ENCODE data around the gene RBM15B. TPM values are rescaled to one million over a fixed set of nuclear protein-coding genes. Genes with fewer than 3 reads are reported as not detected.

Gene RBM15B
- total and polyA plus RNA-seq, 11 donors: 4.0 to 21.5 (median 15.7) TPM

- H3K4me1 ChIP-seq: peaks cover 0 to 6% (median 4%) of the 10 kb centered on the region in 12 donors
- no peaks in the 10 kb centered on the region for H3K27me3 ChIP-seq
- ATAC-seq (no peak), DNase-seq (no peak)
- no peaks in the 10 kb centered on the region for H3K9me3 ChIP-seq
- TF ChIP-seq CTCF (IDR thresholded peaks at IDR 0.05) (no peak), POLR2A (IDR thresholded peaks at IDR 0.05) (no peak)
- intact Hi-C loops (cut with DNase I): loop anchor here in 3 of 10 donors (10.0 kb wide), 3 partner anchors 404 to 754 kb away; partner anchors contain the start of gene DOCK3 (in 2 of the 3)
- H3K4me3 ChIP-seq: no peak overlapping the region
- WGBS, 4 donors: 88 to 95% (median 91%) methylated on average over 2 of the region's 2 CpGs
- H3K36me3 ChIP-seq: no peaks in the 10 kb centered on the region
- H3K27ac ChIP-seq: no peak overlapping the region
Measured at GRCh38 chr3:51378726-51379125, 12.4 kb upstream of the RBM15B start.

GRCh38 chr3:51379301-51379700 is 11.8 kb upstream of the RBM15B start:
- intact Hi-C loops (cut with DNase I): loop anchor here in 3 of 10 donors (10.0 kb wide), 3 partner anchors 404 to 754 kb away; partner anchors contain the start of gene DOCK3 (in 2 of the 3)
- peaks cover 0 to 11% (median 9%) of the 10 kb centered on the region in 12 donors for H3K4me1 ChIP-seq
- ATAC-seq (no peak), DNase-seq (no peak)
- no peaks in the 10 kb centered on the region for H3K27me3 ChIP-seq
- no peak overlapping the region for H3K4me3 ChIP-seq
- H3K36me3 ChIP-seq: no peaks in the 10 kb centered on the region
- 63 to 72% (median 69%) methylated on average over 8 of the region's 8 CpGs for WGBS, 4 donors
- TF ChIP-seq POLR2A (IDR thresholded peaks at IDR 0.05): no peak
- TF ChIP-seq CTCF (IDR thresholded peaks at IDR 0.05): no peak
- H3K9me3 ChIP-seq: no peaks in the 10 kb centered on the region
- H3K27ac ChIP-seq: no peak overlapping the region

GRCh38 chr3:51379746-51380455 is 11.2 kb upstream of the RBM15B start:
- no peaks in the 10 kb centered on the region for H3K36me3 ChIP-seq
- H3K4me1 ChIP-seq: peaks cover 0 to 11% (median 9%) of the 10 kb centered on the region in 12 donors
- no peak overlapping the region for H3K27ac ChIP-seq
- no peaks in the 10 kb centered on the region for H3K9me3 ChIP-seq
- DNase-seq (no peak), ATAC-seq (no peak)
- intact Hi-C loops (cut with DNase I): loop anchor here in 9 of 10 donors (5.0 to 10.0 kb wide), 9 partner anchors 295 to 1035 kb away; partner anchors contain the start of genes DOCK3 (in 3 of the 9), CYB561D2 (in 1 of the 9), NPRL2 (in 1 of the 9) and RASSF1 (in 1 of the 9)
- 80 to 88% (median 87%) methylated on average over 7 to 8 of the region's 8 CpGs for WGBS, 4 donors
- no peaks in the 10 kb centered on the region for H3K27me3 ChIP-seq
- no peak overlapping the region for H3K4me3 ChIP-seq
- TF ChIP-seq CTCF (IDR thresholded peaks at IDR 0.05): no peak

GRCh38 chr3:51380601-51381332 is 10.3 kb upstream of the RBM15B start:
- no peak for DNase-seq
- H3K27ac ChIP-seq: no peak overlapping the region

More at GRCh38 chr3:51380601-51381332, 10.3 kb upstream of the RBM15B start:
- no peaks in the 10 kb centered on the region for H3K27me3 ChIP-seq
- no peak overlapping the region for H3K4me3 ChIP-seq
- no peaks in the 10 kb centered on the region for H3K36me3 ChIP-seq
- intact Hi-C loops (cut with DNase I): loop anchor here in 7 of 10 donors (5.0 to 10.0 kb wide), 7 partner anchors 294 to 1036 kb away; partner anchors contain the start of genes CYB561D2 (in 1 of the 7), DOCK3 (in 1 of the 7), NPRL2 (in 1 of the 7) and RASSF1 (in 1 of the 7)
- TF ChIP-seq CTCF (IDR thresholded peaks at IDR 0.05) (no peak), POLR2A (IDR thresholded peaks at IDR 0.05) (no peak)
- H3K9me3 ChIP-seq: no peaks in the 10 kb centered on the region
- peaks cover 0 to 15% (median 11%) of the 10 kb centered on the region in 12 donors for H3K4me1 ChIP-seq
- no peak for ATAC-seq
- WGBS, 4 donors: 87 to 89% (median 88%) methylated on average over 15 of the region's 15 CpGs

Data from heart left ventricle (tissue), 16 donors.